SK-N-SH (cell line): Measurements from ENCODE around the gene ARL3. TPM values are rescaled to one million over a fixed set of nuclear protein-coding genes. Genes with fewer than 3 reads are reported as not detected.

Experiments
- CTCF ChIA-PET: fragments of 300-600, 350-600 bp; formaldehyde crosslinking; extraction: SDS; loops from one replicate; lab custom pipeline; 2021; lab: Yijun Ruan, JAX
- POLR2A ChIA-PET: fragments of 350-600 bp; sonication (Branson Sonifier 250); formaldehyde crosslinking; extraction: SDS; loops from one replicate; lab custom pipeline; 2020; ENCODE audit warnings: antibody characterized with exemption, inconsistent platforms; lab: Yijun Ruan, JAX
- DNase-seq: peaks from one replicate; pipeline ENCODE4 v3.0.0; 2012
- H2AFZ ChIP-seq: fragments of 200-600 bp; sonication (generic); 2 replicates; pipeline ENCODE4 v1.8.1; 2016; ENCODE audit warnings: antibody characterized with exemption, mild to moderate bottlenecking, low read depth
- H3F3A ChIP-seq: fragments of 200-600 bp; sonication (generic); replicated peaks from 2 replicates; pipeline ENCODE3; 2016; ENCODE audit warnings: antibody characterized with exemption, mild to moderate bottlenecking; ENCODE audit not compliant: insufficient read depth
- H3K27ac ChIP-seq, 2 experiments: fragments of 200-500 bp in 1 of 2; fragments of 200-600 bp in 1 of 2; sonication (Bioruptor generic) in 1 of 2; sonication (generic), shearing (Covaris generic) in 1 of 2; 2 replicates each; pipeline versions ENCODE4 v1.5.1 to v1.6.1; 2014 to 2016; ENCODE audit warnings: low read depth in 2 of 2, inconsistent platforms in 1 of 2, low read length in 1 of 2, mild to moderate bottlenecking in 1 of 2, mixed read lengths in 1 of 2
- H3K27me3 ChIP-seq: fragments of 200-600 bp; sonication (generic), shearing (Covaris generic); 2 replicates; pipeline ENCODE4 v1.6.1; 2016; ENCODE audit warnings: mixed run types; ENCODE audit not compliant: insufficient read depth
- H3K36me3 ChIP-seq, 2 experiments: fragments of 200-500 bp in 1 of 2; fragments of 200-600 bp in 1 of 2; sonication (Bioruptor generic) in 1 of 2; sonication (generic) in 1 of 2; replicated peaks in 1 of 2; 2 replicates each; pipeline versions ENCODE3 to v1.5.1; 2014 to 2016; ENCODE audit warnings: low read length in 1 of 2, mild to moderate bottlenecking in 1 of 2; ENCODE audit not compliant: insufficient read depth in 2 of 2, control insufficient read depth in 1 of 2
- H3K4me1 ChIP-seq, 2 experiments: fragments of 200-500 bp in 1 of 2; fragments of 200-600 bp in 1 of 2; sonication (Bioruptor generic) in 1 of 2; sonication (generic), shearing (Covaris generic) in 1 of 2; 2 replicates each; pipeline versions ENCODE4 v1.5.1 to v1.6.1; 2014 to 2016; ENCODE audit warnings: low read depth in 1 of 2, low read length in 1 of 2, mixed run types in 1 of 2; ENCODE audit not compliant: insufficient read depth in 2 of 2, control insufficient read depth in 1 of 2
- H3K4me2 ChIP-seq: fragments of 200-600 bp; sonication (generic), shearing (Covaris generic); 2 replicates; pipeline ENCODE4 v1.6.1; 2017; ENCODE audit warnings: mixed run types
- H3K4me3 ChIP-seq, 2 experiments: fragments of 200-500 bp in 1 of 2; fragments of 200-600 bp in 1 of 2; sonication (Bioruptor generic) in 1 of 2; sonication (generic), shearing (Covaris generic) in 1 of 2; 2 replicates each; pipeline versions ENCODE4 v1.5.1 to v1.8.1; 2014 to 2016; ENCODE audit warnings: low read depth in 2 of 2, inconsistent platforms in 1 of 2, low read length in 1 of 2, mild to moderate bottlenecking in 1 of 2, mixed read lengths in 1 of 2, moderate library complexity in 1 of 2
- H3K79me2 ChIP-seq: fragments of 200-600 bp; sonication (generic); 2 replicates; pipeline ENCODE4 v1.8.1; 2017; ENCODE audit warnings: mild to moderate bottlenecking; ENCODE audit not compliant: insufficient read depth
- H3K9ac ChIP-seq: fragments of 200-600 bp; sonication (generic); 2 replicates; pipeline ENCODE4 v1.6.1; 2017; ENCODE audit warnings: mixed run types
- H3K9me2 ChIP-seq: fragments of 200-600 bp; sonication (generic); 2 replicates; pipeline ENCODE4 v1.6.1; 2017; ENCODE audit warnings: mixed run types
- H3K9me3 ChIP-seq: fragments of 200-600 bp; sonication (generic); 2 replicates; pipeline ENCODE4 v1.6.1; 2017; ENCODE audit warnings: mixed run types, mild to moderate bottlenecking, moderate library complexity
- H4K20me1 ChIP-seq: fragments of 200-600 bp; sonication (generic); 2 replicates; pipeline ENCODE4 v1.6.1; 2017; ENCODE audit warnings: mild to moderate bottlenecking, mixed run types; ENCODE audit not compliant: insufficient read depth
- CHD2 ChIP-seq: fragments of 150-350 bp; IDR thresholded peaks from 2 replicates; pipeline ENCODE4 v1.6.1; 2018; ENCODE audit warnings: low read length; ENCODE audit not compliant: partially characterized antibody
- FOSL2 ChIP-seq: IDR thresholded peaks from 2 replicates; pipeline ENCODE4 v1.4.0; 2012; ENCODE audit warnings: low read depth, mild to moderate bottlenecking, moderate library complexity, borderline replicate concordance
- GABPA ChIP-seq: IDR thresholded peaks from 2 replicates; pipeline ENCODE4 v1.4.0; 2012; ENCODE audit warnings: low read depth, mild to moderate bottlenecking
- GATA2 ChIP-seq: sonication (generic); formaldehyde crosslinking; IDR thresholded peaks from 2 replicates; pipeline ENCODE4 v1.5.0; 2020; ENCODE audit warnings: mild to moderate bottlenecking, missing genetic modification reagents
- JUND ChIP-seq: IDR thresholded peaks from 2 replicates; pipeline ENCODE4 v1.4.0; 2012
- MEF2A ChIP-seq: IDR thresholded peaks from 2 replicates; pipeline ENCODE4 v1.4.0; 2012; ENCODE audit warnings: low read depth, borderline replicate concordance
- MXI1 ChIP-seq: IDR thresholded peaks from 2 replicates; pipeline ENCODE4 v1.6.1; 2012; ENCODE audit warnings: mild to moderate bottlenecking, low read depth, low read length, improper control_type of control experiment
- NFIC ChIP-seq: IDR thresholded peaks from 2 replicates; pipeline ENCODE4 v1.4.0; 2012; ENCODE audit warnings: borderline replicate concordance
- NRF1 ChIP-seq: IDR thresholded peaks from 2 replicates; pipeline ENCODE4 v1.6.1; 2012; ENCODE audit warnings: low read depth, mild to moderate bottlenecking, low read length
- POLR2AphosphoS5 ChIP-seq: IDR thresholded peaks from 2 replicates; pipeline ENCODE4 v1.6.1; 2012; ENCODE audit warnings: low read depth, low read length
- RXRA ChIP-seq: IDR thresholded peaks from 2 replicates; pipeline ENCODE4 v1.4.0; 2012; ENCODE audit warnings: low read depth, mild to moderate bottlenecking, borderline replicate concordance
- SIN3A ChIP-seq: IDR thresholded peaks from 2 replicates; pipeline ENCODE4 v1.6.1; 2012; ENCODE audit warnings: low read depth, mild to moderate bottlenecking, low read length, moderate library complexity, borderline replicate concordance
- SMC3 ChIP-seq: IDR thresholded peaks from 2 replicates; pipeline ENCODE4 v1.6.1; 2012; ENCODE audit warnings: low read depth, low read length, improper control_type of control experiment
- TCF12 ChIP-seq: IDR thresholded peaks from 2 replicates; pipeline ENCODE4 v1.4.0; 2012
- TEAD4 ChIP-seq: IDR thresholded peaks from 2 replicates; pipeline ENCODE4 v1.4.0; 2012; ENCODE audit warnings: mild to moderate bottlenecking, borderline replicate concordance; ENCODE audit not compliant: insufficient read depth
- USF1 ChIP-seq: IDR thresholded peaks from 2 replicates; pipeline ENCODE4 v1.4.0; 2012; ENCODE audit warnings: low read depth, borderline replicate concordance
- USF2 ChIP-seq: fragments of 150-350 bp; IDR thresholded peaks from 2 replicates; pipeline ENCODE4 v1.6.1; 2017; ENCODE audit warnings: antibody characterized with exemption, low read length, low read depth, borderline replicate concordance
- YY1 ChIP-seq: IDR thresholded peaks from 2 replicates; pipeline ENCODE4 v1.4.0; 2012; ENCODE audit warnings: low read depth, mild to moderate bottlenecking
- WGBS: methylation state at CpG from one replicate; pipeline ENCODE4 v1.1.6; 2017; ENCODE audit warnings: low lambda C conversion rate; 5-methylcytosine and 5-hydroxymethylcytosine counted together
- polyA plus RNA-seq, 3 experiments: library from polyadenylated mRNA; depleted of rRNA; stranded (reverse); fragments of >200 nt; gene quantifications; 2 replicates each; pipeline ENCODE4 v1.2.3, GENCODE V29; 2012
- TF ChIP-seq, protein P1 (sequence below): fragments of 150-350 bp; IDR thresholded peaks from 2 replicates; pipeline ENCODE4 v1.6.1; 2016; ENCODE audit warnings: mild to moderate bottlenecking, low read depth, low read length

Gene ARL3
- polyA plus RNA-seq, 1 of the 3 experiments (the other 2 are of a cell fraction): 11.2 TPM

GRCh38 chr10:102732661-102733060 lies 18.5 kb upstream of the ARL3 start:
- Histone ChIP-seq H2AFZ (no peak overlapping the region), H3K9me3 (no peaks in the 10 kb centered on the region), H3K79me2 (no peaks in the 10 kb centered on the region), H3F3A (peaks cover under 1% of the 10 kb centered on the region), H3K4me1 (peaks cover 0 to 3% of the 10 kb centered on the region in 2 experiments; a peak in 1 of 4 replicates), H3K4me2 (no peak overlapping the region), H3K27me3 (no peaks in the 10 kb centered on the region), H3K36me3 (peaks cover 5 to 9% of the 10 kb centered on the region in 2 experiments)
- CTCF ChIA-PET: interaction anchor here (0.9 kb wide), 1 partner anchor 185 kb away, joined by 3 read pairs; the partner anchor contains the start of gene CNNM2
- DNase-seq: no peak
- WGBS: no CpG with 5 or more reads among the region's 1 CpG
- no peak for TF ChIP-seq GABPA
- TF ChIP-seq, protein P1, sequence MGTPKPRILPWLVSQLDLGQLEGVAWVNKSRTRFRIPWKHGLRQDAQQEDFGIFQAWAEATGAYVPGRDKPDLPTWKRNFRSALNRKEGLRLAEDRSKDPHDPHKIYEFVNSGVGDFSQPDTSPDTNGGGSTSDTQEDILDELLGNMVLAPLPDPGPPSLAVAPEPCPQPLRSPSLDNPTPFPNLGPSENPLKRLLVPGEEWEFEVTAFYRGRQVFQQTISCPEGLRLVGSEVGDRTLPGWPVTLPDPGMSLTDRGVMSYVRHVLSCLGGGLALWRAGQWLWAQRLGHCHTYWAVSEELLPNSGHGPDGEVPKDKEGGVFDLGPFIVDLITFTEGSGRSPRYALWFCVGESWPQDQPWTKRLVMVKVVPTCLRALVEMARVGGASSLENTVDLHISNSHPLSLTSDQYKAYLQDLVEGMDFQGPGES: no peak
- TF ChIP-seq GATA2 (CRISPR knock-in tag): no peak
- no peak for TF ChIP-seq NRF1
- TF ChIP-seq YY1: no peak
- no peak for TF ChIP-seq NFIC
- TF ChIP-seq TCF12: no peak
- no peak for TF ChIP-seq SMC3
- TF ChIP-seq SIN3A: no peak
- no peak for TF ChIP-seq USF2
- no peak for TF ChIP-seq JUND
- no peak for TF ChIP-seq USF1
- TF ChIP-seq MXI1: no peak
- no peak for TF ChIP-seq MEF2A
- no peak for TF ChIP-seq FOSL2
- no peak for TF ChIP-seq POLR2AphosphoS5
- TF ChIP-seq RXRA: no peak
- no peak for TF ChIP-seq CHD2
- TF ChIP-seq TEAD4: no peak
- TF ChIP-seq, all 33 proteins: peak for 0
- Histone ChIP-seq H3K9ac (no peak overlapping the region), H3K4me3 (no peak overlapping the region), H4K20me1 (no peaks in the 10 kb centered on the region), H3K27ac (no peak overlapping the region), H3K9me2 (no peaks in the 10 kb centered on the region)
- POLR2A ChIA-PET: no interaction called here
